ENCODE results near the gene ARID5B. TPM values are rescaled to one million over a fixed set of nuclear protein-coding genes. Genes with fewer than 3 reads are reported as not detected.
A peak's percentile ranks its signal among the peaks of the same experiment; 100 is the strongest.

The ARID5B gene
- polyA plus RNA-seq, 1 of the 3 experiments (the other 2 are of a cell fraction) = 10.9 TPM

DNA sequence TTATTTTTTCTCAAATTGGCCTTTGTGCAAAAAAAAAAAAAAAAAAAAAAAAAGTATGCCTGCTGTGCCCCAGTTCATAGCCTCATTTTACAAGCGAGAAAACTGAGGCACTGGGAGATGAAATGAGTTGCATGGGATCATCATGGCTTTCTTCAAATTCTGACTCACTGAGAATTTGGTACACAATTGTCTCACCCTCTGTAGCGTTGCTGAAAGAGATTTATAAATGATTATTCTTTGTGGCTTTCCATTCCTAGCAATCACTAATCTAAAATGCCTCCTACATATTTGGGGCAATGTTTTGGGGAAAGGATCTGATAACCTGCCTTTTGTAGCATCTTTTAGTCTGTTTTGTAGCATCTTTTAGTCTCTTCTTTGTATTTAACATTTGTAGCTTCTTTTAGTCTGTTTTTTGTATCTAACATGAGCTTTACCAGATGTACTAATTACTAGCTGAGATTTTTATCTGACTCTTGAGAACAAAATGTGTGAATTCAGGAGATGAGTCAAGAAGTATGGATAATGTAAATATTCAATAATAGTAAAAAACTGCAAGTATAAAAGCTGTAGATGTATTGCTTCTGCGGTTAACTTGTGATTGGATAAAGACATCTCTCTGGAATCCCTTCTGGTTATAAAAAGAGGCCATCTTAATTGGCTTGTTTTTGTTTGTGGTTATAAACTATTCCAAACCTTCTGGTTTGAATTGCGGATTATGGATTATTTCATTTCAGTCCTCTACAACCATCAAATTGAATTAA is 161.4 kb downstream of the ARID5B start:
- peaks cover 28 to 47% of the 10 kb centered on the region in 2 experiments; a peak in 3 of 4 replicates for H3K4me1 ChIP-seq (ENCODE audit: control insufficient read depth in 1 of 2, insufficient read depth in 2 of 2, low read depth in 1 of 2, low read length in 1 of 2)
- no peaks in the 10 kb centered on the region for H3K9me3 ChIP-seq
- no peaks in the 10 kb centered on the region for H3K27me3 ChIP-seq (ENCODE audit: insufficient read depth)
- DNase-seq = no peak
- H3K4me3 ChIP-seq (ENCODE audit: low read depth in 2 of 2, low read length in 1 of 2) = no peak overlapping the region
- ChIA-PET POLR2A (no interaction called here), CTCF (interaction anchor here (1.0 to 1.3 kb wide), 2 partner anchors 9 to 184 kb away, joined by 3 to 6 read pairs; no protein-coding TSS in a partner anchor)
- TF ChIP-seq, protein P1, sequence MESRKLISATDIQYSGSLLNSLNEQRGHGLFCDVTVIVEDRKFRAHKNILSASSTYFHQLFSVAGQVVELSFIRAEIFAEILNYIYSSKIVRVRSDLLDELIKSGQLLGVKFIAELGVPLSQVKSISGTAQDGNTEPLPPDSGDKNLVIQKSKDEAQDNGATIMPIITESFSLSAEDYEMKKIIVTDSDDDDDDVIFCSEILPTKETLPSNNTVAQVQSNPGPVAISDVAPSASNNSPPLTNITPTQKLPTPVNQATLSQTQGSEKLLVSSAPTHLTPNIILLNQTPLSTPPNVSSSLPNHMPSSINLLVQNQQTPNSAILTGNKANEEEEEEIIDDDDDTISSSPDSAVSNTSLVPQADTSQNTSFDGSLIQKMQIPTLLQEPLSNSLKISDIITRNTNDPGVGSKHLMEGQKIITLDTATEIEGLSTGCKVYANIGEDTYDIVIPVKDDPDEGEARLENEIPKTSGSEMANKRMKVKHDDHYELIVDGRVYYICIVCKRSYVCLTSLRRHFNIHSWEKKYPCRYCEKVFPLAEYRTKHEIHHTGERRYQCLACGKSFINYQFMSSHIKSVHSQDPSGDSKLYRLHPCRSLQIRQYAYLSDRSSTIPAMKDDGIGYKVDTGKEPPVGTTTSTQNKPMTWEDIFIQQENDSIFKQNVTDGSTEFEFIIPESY (IDR thresholded peaks at IDR 0.05; ENCODE audit: borderline replicate concordance, low read depth) = no peak
- TF ChIP-seq EP300 (IDR thresholded peaks at IDR 0.05; ENCODE audit: borderline replicate concordance in 1 of 2, low read depth in 1 of 2, low read length in 1 of 2) = 0 out of 4 replicates have a peak, but pooled peaks of 1 of the 2 experiments have one; percentile 16
- TF ChIP-seq POLR2AphosphoS5 (IDR thresholded peaks at IDR 0.05; ENCODE audit: low read depth, low read length) = 0 out of 2 replicates have a peak, but pooled peaks have one; percentile 8
- TF ChIP-seq RAD21 (IDR thresholded peaks at IDR 0.05; ENCODE audit: low read length) = no peak
- 70% methylated on average over 4 of the region's 4 CpGs for WGBS (ENCODE audit: low lambda C conversion rate)
- peak overlapping the region; percentile 22; the same call in 1 of the 2 replicates for H3K4me2 ChIP-seq
- H3K36me3 ChIP-seq (replicated peaks in 1 of 2; ENCODE audit: control insufficient read depth in 1 of 2, insufficient read depth in 2 of 2, low read length in 1 of 2) = peaks cover 60 to 88% of the 10 kb centered on the region in 2 experiments
- H4K20me1 ChIP-seq (ENCODE audit: insufficient read depth) = no peaks in the 10 kb centered on the region
- H3K9me2 ChIP-seq = no peaks in the 10 kb centered on the region
- peak overlapping the region; percentile 62 to 64 for H3K27ac ChIP-seq (ENCODE audit: low read depth in 2 of 2, low read length in 1 of 2)
- H2AFZ ChIP-seq (ENCODE audit: low read depth) = no peak overlapping the region
- peaks cover 83% of the 10 kb centered on the region for H3K79me2 ChIP-seq (ENCODE audit: insufficient read depth)
- peaks cover 47% of the 10 kb centered on the region for H3F3A ChIP-seq (replicated peaks; ENCODE audit: insufficient read depth)
- H3K9ac ChIP-seq = no peak overlapping the region

DNA sequence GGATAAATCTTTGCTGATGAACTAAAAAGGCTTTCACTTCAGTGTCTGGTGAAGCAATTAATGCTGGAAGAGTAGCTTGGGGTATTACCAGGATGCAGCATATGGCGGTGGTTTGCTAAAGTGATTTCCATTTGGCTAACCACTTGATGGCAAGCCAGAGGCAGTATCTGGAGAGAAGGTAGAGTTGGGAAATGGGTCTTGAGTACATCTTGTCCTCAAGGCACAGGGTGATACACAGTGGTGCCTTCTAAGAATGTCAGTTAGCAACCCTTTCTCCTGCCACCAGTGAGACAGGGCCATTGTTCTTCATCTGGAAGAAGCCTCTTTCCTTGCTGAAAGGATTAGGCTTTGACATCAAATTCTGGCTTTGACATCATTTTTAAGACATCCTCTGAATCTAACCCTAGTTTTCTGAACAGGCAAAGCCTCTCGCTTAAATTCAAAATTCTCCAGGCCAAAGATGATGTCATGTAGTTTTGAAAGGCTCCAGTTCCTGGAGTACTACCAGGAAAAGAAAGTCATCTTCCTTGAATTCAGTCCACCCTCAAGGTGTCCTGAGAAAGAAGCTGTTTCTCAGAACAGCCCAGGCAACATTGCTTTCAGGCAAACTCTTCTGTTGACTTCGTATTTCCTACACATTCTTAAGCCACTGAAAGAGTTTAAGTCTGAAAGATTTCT is 162.4 kb downstream of the ARID5B start:
- ChIA-PET POLR2A (no interaction called here), CTCF (no interaction called here)
- Histone ChIP-seq H3K4me3 (ENCODE audit: low read depth in 2 of 2, low read length in 1 of 2) (no peak overlapping the region), H3K79me2 (ENCODE audit: insufficient read depth) (peaks cover 73% of the 10 kb centered on the region), H3K9ac (no peak overlapping the region), H3K27me3 (ENCODE audit: insufficient read depth) (no peaks in the 10 kb centered on the region), H3K27ac (ENCODE audit: low read depth in 2 of 2, low read length in 1 of 2) (peak overlapping the region; percentile 31 to 43; a peak in 3 of 4 replicates), H3K4me1 (ENCODE audit: control insufficient read depth in 1 of 2, insufficient read depth in 2 of 2, low read depth in 1 of 2, low read length in 1 of 2) (peaks cover 18 to 37% of the 10 kb centered on the region in 2 experiments; a peak in 3 of 4 replicates), H3K4me2 (no peak overlapping the region), H3F3A (replicated peaks; ENCODE audit: insufficient read depth) (peaks cover 42% of the 10 kb centered on the region), H2AFZ (ENCODE audit: low read depth) (no peak overlapping the region), H3K9me2 (no peaks in the 10 kb centered on the region), H3K36me3 (replicated peaks in 1 of 2; ENCODE audit: control insufficient read depth in 1 of 2, insufficient read depth in 2 of 2, low read length in 1 of 2) (peaks cover 66 to 89% of the 10 kb centered on the region in 2 experiments), H4K20me1 (ENCODE audit: insufficient read depth) (no peaks in the 10 kb centered on the region), H3K9me3 (no peaks in the 10 kb centered on the region)
- TF ChIP-seq, protein P2, sequence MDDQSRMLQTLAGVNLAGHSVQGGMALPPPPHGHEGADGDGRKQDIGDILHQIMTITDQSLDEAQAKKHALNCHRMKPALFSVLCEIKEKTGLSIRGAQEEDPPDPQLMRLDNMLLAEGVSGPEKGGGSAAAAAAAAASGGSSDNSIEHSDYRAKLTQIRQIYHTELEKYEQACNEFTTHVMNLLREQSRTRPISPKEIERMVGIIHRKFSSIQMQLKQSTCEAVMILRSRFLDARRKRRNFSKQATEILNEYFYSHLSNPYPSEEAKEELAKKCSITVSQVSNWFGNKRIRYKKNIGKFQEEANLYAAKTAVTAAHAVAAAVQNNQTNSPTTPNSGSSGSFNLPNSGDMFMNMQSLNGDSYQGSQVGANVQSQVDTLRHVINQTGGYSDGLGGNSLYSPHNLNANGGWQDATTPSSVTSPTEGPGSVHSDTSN (IDR thresholded peaks at IDR 0.05) = no peak
- TF ChIP-seq SMC3 (IDR thresholded peaks at IDR 0.05; ENCODE audit: low read depth, low read length) (no peak), YY1 (IDR thresholded peaks at IDR 0.05; ENCODE audit: low read depth) (no peak), EZH2phosphoT487 (IDR thresholded peaks at IDR 0.05; ENCODE audit: borderline replicate concordance, low read depth) (no peak), EP300 (IDR thresholded peaks at IDR 0.05; ENCODE audit: borderline replicate concordance in 1 of 2, low read depth in 1 of 2, low read length in 1 of 2) (no peak), POLR2AphosphoS5 (IDR thresholded peaks at IDR 0.05; ENCODE audit: low read depth, low read length) (no peak), RAD21 (IDR thresholded peaks at IDR 0.05; ENCODE audit: low read length) (no peak), GABPA (IDR thresholded peaks at IDR 0.05; ENCODE audit: low read depth) (no peak), NRF1 (IDR thresholded peaks at IDR 0.05; ENCODE audit: low read depth, low read length) (no peak), FOXM1 (IDR thresholded peaks at IDR 0.05; ENCODE audit: low read depth) (no peak)
- TF ChIP-seq, protein P3, sequence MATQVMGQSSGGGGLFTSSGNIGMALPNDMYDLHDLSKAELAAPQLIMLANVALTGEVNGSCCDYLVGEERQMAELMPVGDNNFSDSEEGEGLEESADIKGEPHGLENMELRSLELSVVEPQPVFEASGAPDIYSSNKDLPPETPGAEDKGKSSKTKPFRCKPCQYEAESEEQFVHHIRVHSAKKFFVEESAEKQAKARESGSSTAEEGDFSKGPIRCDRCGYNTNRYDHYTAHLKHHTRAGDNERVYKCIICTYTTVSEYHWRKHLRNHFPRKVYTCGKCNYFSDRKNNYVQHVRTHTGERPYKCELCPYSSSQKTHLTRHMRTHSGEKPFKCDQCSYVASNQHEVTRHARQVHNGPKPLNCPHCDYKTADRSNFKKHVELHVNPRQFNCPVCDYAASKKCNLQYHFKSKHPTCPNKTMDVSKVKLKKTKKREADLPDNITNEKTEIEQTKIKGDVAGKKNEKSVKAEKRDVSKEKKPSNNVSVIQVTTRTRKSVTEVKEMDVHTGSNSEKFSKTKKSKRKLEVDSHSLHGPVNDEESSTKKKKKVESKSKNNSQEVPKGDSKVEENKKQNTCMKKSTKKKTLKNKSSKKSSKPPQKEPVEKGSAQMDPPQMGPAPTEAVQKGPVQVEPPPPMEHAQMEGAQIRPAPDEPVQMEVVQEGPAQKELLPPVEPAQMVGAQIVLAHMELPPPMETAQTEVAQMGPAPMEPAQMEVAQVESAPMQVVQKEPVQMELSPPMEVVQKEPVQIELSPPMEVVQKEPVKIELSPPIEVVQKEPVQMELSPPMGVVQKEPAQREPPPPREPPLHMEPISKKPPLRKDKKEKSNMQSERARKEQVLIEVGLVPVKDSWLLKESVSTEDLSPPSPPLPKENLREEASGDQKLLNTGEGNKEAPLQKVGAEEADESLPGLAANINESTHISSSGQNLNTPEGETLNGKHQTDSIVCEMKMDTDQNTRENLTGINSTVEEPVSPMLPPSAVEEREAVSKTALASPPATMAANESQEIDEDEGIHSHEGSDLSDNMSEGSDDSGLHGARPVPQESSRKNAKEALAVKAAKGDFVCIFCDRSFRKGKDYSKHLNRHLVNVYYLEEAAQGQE (IDR thresholded peaks at IDR 0.05; ENCODE audit: low read depth, low read length) = no peak
- TF ChIP-seq, protein P4, sequence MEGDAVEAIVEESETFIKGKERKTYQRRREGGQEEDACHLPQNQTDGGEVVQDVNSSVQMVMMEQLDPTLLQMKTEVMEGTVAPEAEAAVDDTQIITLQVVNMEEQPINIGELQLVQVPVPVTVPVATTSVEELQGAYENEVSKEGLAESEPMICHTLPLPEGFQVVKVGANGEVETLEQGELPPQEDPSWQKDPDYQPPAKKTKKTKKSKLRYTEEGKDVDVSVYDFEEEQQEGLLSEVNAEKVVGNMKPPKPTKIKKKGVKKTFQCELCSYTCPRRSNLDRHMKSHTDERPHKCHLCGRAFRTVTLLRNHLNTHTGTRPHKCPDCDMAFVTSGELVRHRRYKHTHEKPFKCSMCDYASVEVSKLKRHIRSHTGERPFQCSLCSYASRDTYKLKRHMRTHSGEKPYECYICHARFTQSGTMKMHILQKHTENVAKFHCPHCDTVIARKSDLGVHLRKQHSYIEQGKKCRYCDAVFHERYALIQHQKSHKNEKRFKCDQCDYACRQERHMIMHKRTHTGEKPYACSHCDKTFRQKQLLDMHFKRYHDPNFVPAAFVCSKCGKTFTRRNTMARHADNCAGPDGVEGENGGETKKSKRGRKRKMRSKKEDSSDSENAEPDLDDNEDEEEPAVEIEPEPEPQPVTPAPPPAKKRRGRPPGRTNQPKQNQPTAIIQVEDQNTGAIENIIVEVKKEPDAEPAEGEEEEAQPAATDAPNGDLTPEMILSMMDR (IDR thresholded peaks at IDR 0.05) = no peak
- no peak for DNase-seq
- 98% methylated on average over 3 of the region's 3 CpGs for WGBS (ENCODE audit: low lambda C conversion rate)
